Activated naive CD4-positive, alpha-beta T cell treated with anti-CD3 and anti-CD28 coated beads, Interleukin-2, amount 50 U/mL, for 72 hours (primary cell): ENCODE measurements around the gene CYP17A1. TPM values are rescaled to one million over a fixed set of nuclear protein-coding genes. Genes with fewer than 3 reads are reported as not detected.

ENCODE experiments used
- ATAC-seq, 2 donors: fragments of 150-1000 bp; cut with Tn5 transposase; 2 replicates each; pipeline ENCODE4 v1.10.0; 2021; ENCODE audit warnings: mild to moderate bottlenecking in 2 of 2, moderate library complexity in 2 of 2
- DNase-seq, 2 donors: peaks; one replicate each; pipeline ENCODE4 v3.0.0; 2021 to 2022; ENCODE audit warnings: low spot score in 2 of 2
- H3K27ac Mint-ChIP-seq, 2 donors: one replicate each; pipeline ENCODE4 v1.8.0; 2022; ENCODE audit warnings: mild to moderate bottlenecking in 2 of 2, mixed read lengths in 2 of 2
- H3K36me3 Mint-ChIP-seq, 2 donors: one replicate each; pipeline ENCODE4 v1.8.0; 2022; ENCODE audit warnings: mixed read lengths in 2 of 2
- H3K9me3 Mint-ChIP-seq, 2 donors: one replicate each; pipeline ENCODE4 v1.8.0; 2022; ENCODE audit warnings: mixed read lengths in 2 of 2
- total RNA-seq, 2 donors: library from RNA; stranded (reverse); gene quantifications; one replicate each; pipeline ENCODE4 v1.2.3, GENCODE V29; 2022

The CYP17A1 gene
- total RNA-seq, 2 donors from 2014 or later = not detected

- ATAC-seq (peak; percentile 91 to 100), DNase-seq (peak; percentile 41 to 66)
- Mint-ChIP-seq H3K27ac (peak overlapping the region; percentile 22 to 62), H3K36me3 (no peaks in the 10 kb centered on the region), H3K9me3 (no peaks in the 10 kb centered on the region)
These were observed 40.6 kb downstream of the CYP17A1 start for GRCh38 chr10:102796407-102797176.

GRCh38 chr10:102795453-102796406, 41.5 kb downstream of the CYP17A1 start:
- DNase-seq (no peak), ATAC-seq (no peak)
- peak overlapping the region; percentile 22 to 62 for H3K27ac Mint-ChIP-seq
- H3K36me3 Mint-ChIP-seq = no peaks in the 10 kb centered on the region
- no peaks in the 10 kb centered on the region for H3K9me3 Mint-ChIP-seq

GRCh38 chr10:102791754-102792395, 45.3 kb downstream of the CYP17A1 start:
- peaks cover 3 to 4% of the 10 kb centered on the region in 2 donors for H3K9me3 Mint-ChIP-seq
- H3K27ac Mint-ChIP-seq = no peak overlapping the region
- H3K36me3 Mint-ChIP-seq = peaks cover 5% of the 10 kb centered on the region in 2 donors
- no peak for ATAC-seq
- no peak for DNase-seq

- ATAC-seq = no peak
- Mint-ChIP-seq H3K27ac (peak overlapping the region in 1 of 2 donors; percentile 56), H3K9me3 (peaks cover 3 to 4% of the 10 kb centered on the region in 2 donors)
These were observed 51.4 kb downstream of the CYP17A1 start for GRCh38 chr10:102785818-102786217.

GRCh38 chr10:102783568-102783967, 53.6 kb downstream of the CYP17A1 start:
- H3K9me3 Mint-ChIP-seq = no peaks in the 10 kb centered on the region
- DNase-seq (no peak), ATAC-seq (no peak)
- no peak overlapping the region for H3K27ac Mint-ChIP-seq
- H3K36me3 Mint-ChIP-seq = peaks cover 0 to 8% of the 10 kb centered on the region in 2 donors

More at GRCh38 chr10:102785818-102786217, 51.4 kb downstream of the CYP17A1 start:
- DNase-seq = no peak
- H3K36me3 Mint-ChIP-seq = peaks cover 5% of the 10 kb centered on the region in 2 donors

- ATAC-seq (no peak), DNase-seq (no peak)
- H3K9me3 Mint-ChIP-seq = no peaks in the 10 kb centered on the region
- H3K27ac Mint-ChIP-seq = peak overlapping the region in 1 of 2 donors; percentile 37
- peaks cover 0 to 8% of the 10 kb centered on the region in 2 donors for H3K36me3 Mint-ChIP-seq
These were observed 54.3 kb downstream of the CYP17A1 start for GRCh38 chr10:102782673-102783551.

- Mint-ChIP-seq H3K36me3 (peaks cover 0 to 8% of the 10 kb centered on the region in 2 donors), H3K27ac (peak overlapping the region in 1 of 2 donors; percentile 37), H3K9me3 (no peaks in the 10 kb centered on the region)
- no peak for ATAC-seq
- DNase-seq = no peak
These were observed 55.2 kb downstream of the CYP17A1 start for GRCh38 chr10:102781921-102782557.

- DNase-seq (no peak), ATAC-seq (no peak)
- Mint-ChIP-seq H3K9me3 (no peaks in the 10 kb centered on the region), H3K27ac (no peak overlapping the region), H3K36me3 (peaks cover 0 to 8% of the 10 kb centered on the region in 2 donors)
These were observed 55.9 kb downstream of the CYP17A1 start for GRCh38 chr10:102781090-102781920.

Other genes starting within 250 kb of the CYP17A1 start
- 10 to 100 TPM; 22.9 to 47.3 TPM for gene TRIM8, start 192.9 kb downstream of the CYP17A1 start, total RNA-seq
- gene ARL3, start 123.0 kb downstream of the CYP17A1 start, total RNA-seq = 1 to 10 TPM; 5.7 to 6.8 TPM
- 10 to 100 TPM in 1 of 2 donors, 1 to 10 TPM in 1; 8.3 to 16.5 TPM for gene SFXN2, start 122.8 kb downstream of the CYP17A1 start, total RNA-seq
- 10 to 100 TPM; 15.7 to 16.7 TPM for gene WBP1L, start 93.5 kb downstream of the CYP17A1 start, total RNA-seq
- gene BORCS7, start 16.8 kb upstream of the CYP17A1 start, total RNA-seq = 1 to 10 TPM; 8.8 to 9.7 TPM
- not detected for gene AS3MT, start 32.1 kb upstream of the CYP17A1 start, total RNA-seq
- 10 to 100 TPM in 1 of 2 donors, 1 to 10 TPM in 1; 5.5 to 12.0 TPM for gene CNNM2, start 80.9 kb upstream of the CYP17A1 start, total RNA-seq